ENCODE data around the gene HK1. TPM values are rescaled to one million over a fixed set of nuclear protein-coding genes. Genes with fewer than 3 reads are reported as not detected.
A peak's percentile ranks its signal among the peaks of the same experiment; 100 is the strongest.

The HK1 gene
- total RNA-seq, 1 experiment from 2014 or later = 219 TPM

DNA sequence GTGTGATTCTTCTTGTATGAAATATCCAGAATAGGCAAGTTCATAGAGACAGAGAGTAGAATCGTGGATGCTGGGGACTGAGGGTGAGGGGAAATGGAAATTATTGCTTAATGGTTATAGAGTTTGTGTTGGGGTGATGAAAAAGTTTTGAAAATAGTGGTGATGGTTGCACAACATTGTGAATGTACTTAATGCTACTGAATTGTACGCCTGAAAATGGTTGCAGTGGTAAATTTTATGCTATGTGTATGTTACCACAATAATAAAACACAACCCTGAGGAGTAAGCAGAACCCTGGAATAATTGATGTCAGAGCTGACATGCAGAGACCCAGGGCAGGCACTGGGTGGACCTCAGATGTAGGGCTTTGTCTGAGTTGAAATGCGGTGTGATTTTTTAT lies 80.9 kb downstream of the HK1 start:
- ATAC-seq (no peak), DNase-seq (ENCODE audit: low spot score) (no peak)
- Mint-ChIP-seq H3K4me3 (no peak overlapping the region), H3K27ac (peak overlapping the region; percentile 32), H3K27me3 (ENCODE audit: low read depth) (no peaks in the 10 kb centered on the region), H3K4me1 (peaks cover 36% of the 10 kb centered on the region), H3K9me3 (no peaks in the 10 kb centered on the region), H3K36me3 (peaks cover 25% of the 10 kb centered on the region)
- ChIA-PET CTCF (interaction anchor here (0.7 to 1.2 kb wide), 5 partner anchors 21 to 442 kb away, joined by 3 to 5 read pairs (median 4); no protein-coding TSS in a partner anchor), POLR2A (interaction anchor here (0.9 kb wide), 1 partner anchor 26 kb away, joined by 3 read pairs; no protein-coding TSS in a partner anchor)
- TF ChIP-seq CREB1 (CRISPR knock-in tag; IDR thresholded peaks at IDR 0.05) (no peak), CBFB (CRISPR knock-in tag; IDR thresholded peaks at IDR 0.05; ENCODE audit: low read depth) (no peak), OVOL2 (CRISPR knock-in tag; IDR thresholded peaks at IDR 0.05; ENCODE audit: borderline replicate concordance) (no peak), ZNF219 (CRISPR knock-in tag; IDR thresholded peaks at IDR 0.05; ENCODE audit: borderline replicate concordance) (no peak), MXD4 (CRISPR knock-in tag; IDR thresholded peaks at IDR 0.05; ENCODE audit: borderline replicate concordance) (no peak), ELF4 (CRISPR knock-in tag; IDR thresholded peaks at IDR 0.05; ENCODE audit: low read depth) (no peak), CREM (CRISPR knock-in tag; IDR thresholded peaks at IDR 0.05) (no peak), ZBTB21 (CRISPR knock-in tag; IDR thresholded peaks at IDR 0.05; ENCODE audit: borderline replicate concordance) (no peak)
- TF ChIP-seq, protein P1, sequence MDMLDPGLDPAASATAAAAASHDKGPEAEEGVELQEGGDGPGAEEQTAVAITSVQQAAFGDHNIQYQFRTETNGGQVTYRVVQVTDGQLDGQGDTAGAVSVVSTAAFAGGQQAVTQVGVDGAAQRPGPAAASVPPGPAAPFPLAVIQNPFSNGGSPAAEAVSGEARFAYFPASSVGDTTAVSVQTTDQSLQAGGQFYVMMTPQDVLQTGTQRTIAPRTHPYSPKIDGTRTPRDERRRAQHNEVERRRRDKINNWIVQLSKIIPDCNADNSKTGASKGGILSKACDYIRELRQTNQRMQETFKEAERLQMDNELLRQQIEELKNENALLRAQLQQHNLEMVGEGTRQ (CRISPR knock-in tag; IDR thresholded peaks at IDR 0.05) = no peak
- TF ChIP-seq, protein P2, sequence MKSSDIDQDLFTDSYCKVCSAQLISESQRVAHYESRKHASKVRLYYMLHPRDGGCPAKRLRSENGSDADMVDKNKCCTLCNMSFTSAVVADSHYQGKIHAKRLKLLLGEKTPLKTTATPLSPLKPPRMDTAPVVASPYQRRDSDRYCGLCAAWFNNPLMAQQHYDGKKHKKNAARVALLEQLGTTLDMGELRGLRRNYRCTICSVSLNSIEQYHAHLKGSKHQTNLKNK (CRISPR knock-in tag; IDR thresholded peaks at IDR 0.05) = no peak

- Mint-ChIP-seq H3K9me3 (no peaks in the 10 kb centered on the region), H3K27me3 (ENCODE audit: low read depth) (no peaks in the 10 kb centered on the region), H3K4me3 (no peak overlapping the region), H3K36me3 (peaks cover 25% of the 10 kb centered on the region), H3K4me1 (peaks cover 35% of the 10 kb centered on the region), H3K27ac (peak overlapping the region; percentile 60; the same call in 1 of the 2 replicates)
- CTCF ChIA-PET = interaction anchor here (1.2 kb wide), 1 partner anchor 26 kb away, joined by 4 read pairs; no protein-coding TSS in a partner anchor
- no peak for DNase-seq (ENCODE audit: low spot score)
- ATAC-seq = no peak
- POLR2A ChIA-PET = no interaction called here
- TF ChIP-seq GTF2I (CRISPR knock-in tag; conservative IDR thresholded peaks at IDR 0.05) (no peak), ZNF423 (CRISPR knock-in tag; IDR thresholded peaks at IDR 0.05) (no peak)
Observed at GRCh38 chr10:69359594-69359993, 81.3 kb downstream of the HK1 start.

- Mint-ChIP-seq H3K27me3 (ENCODE audit: low read depth) (no peaks in the 10 kb centered on the region), H3K27ac (peak overlapping the region; percentile 64), H3K36me3 (peaks cover 33% of the 10 kb centered on the region), H3K4me3 (no peak overlapping the region), H3K9me3 (no peaks in the 10 kb centered on the region), H3K4me1 (peaks cover 35% of the 10 kb centered on the region)
- ATAC-seq (no peak), DNase-seq (ENCODE audit: low spot score) (no peak)
- CTCF ChIA-PET = interaction anchor here (0.6 kb wide), 1 partner anchor 94 kb away, joined by 3 read pairs; no protein-coding TSS in a partner anchor
- TF ChIP-seq CREM (CRISPR knock-in tag; IDR thresholded peaks at IDR 0.05) (no peak), ZNF416 (CRISPR knock-in tag; IDR thresholded peaks at IDR 0.05) (no peak), RELA (CRISPR knock-in tag; IDR thresholded peaks at IDR 0.05; ENCODE audit: borderline replicate concordance) (no peak), TP53 (CRISPR knock-in tag; IDR thresholded peaks at IDR 0.05) (no peak), ZNF423 (CRISPR knock-in tag; IDR thresholded peaks at IDR 0.05) (no peak), HMGXB4 (CRISPR knock-in tag; IDR thresholded peaks at IDR 0.05) (no peak), HMGA2 (CRISPR knock-in tag; IDR thresholded peaks at IDR 0.05) (no peak), ELF4 (CRISPR knock-in tag; IDR thresholded peaks at IDR 0.05; ENCODE audit: low read depth) (no peak)
- TF ChIP-seq, protein P3, sequence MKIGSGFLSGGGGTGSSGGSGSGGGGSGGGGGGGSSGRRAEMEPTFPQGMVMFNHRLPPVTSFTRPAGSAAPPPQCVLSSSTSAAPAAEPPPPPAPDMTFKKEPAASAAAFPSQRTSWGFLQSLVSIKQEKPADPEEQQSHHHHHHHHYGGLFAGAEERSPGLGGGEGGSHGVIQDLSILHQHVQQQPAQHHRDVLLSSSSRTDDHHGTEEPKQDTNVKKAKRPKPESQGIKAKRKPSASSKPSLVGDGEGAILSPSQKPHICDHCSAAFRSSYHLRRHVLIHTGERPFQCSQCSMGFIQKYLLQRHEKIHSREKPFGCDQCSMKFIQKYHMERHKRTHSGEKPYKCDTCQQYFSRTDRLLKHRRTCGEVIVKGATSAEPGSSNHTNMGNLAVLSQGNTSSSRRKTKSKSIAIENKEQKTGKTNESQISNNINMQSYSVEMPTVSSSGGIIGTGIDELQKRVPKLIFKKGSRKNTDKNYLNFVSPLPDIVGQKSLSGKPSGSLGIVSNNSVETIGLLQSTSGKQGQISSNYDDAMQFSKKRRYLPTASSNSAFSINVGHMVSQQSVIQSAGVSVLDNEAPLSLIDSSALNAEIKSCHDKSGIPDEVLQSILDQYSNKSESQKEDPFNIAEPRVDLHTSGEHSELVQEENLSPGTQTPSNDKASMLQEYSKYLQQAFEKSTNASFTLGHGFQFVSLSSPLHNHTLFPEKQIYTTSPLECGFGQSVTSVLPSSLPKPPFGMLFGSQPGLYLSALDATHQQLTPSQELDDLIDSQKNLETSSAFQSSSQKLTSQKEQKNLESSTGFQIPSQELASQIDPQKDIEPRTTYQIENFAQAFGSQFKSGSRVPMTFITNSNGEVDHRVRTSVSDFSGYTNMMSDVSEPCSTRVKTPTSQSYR (CRISPR knock-in tag; IDR thresholded peaks at IDR 0.05) = no peak
- TF ChIP-seq, protein P4, sequence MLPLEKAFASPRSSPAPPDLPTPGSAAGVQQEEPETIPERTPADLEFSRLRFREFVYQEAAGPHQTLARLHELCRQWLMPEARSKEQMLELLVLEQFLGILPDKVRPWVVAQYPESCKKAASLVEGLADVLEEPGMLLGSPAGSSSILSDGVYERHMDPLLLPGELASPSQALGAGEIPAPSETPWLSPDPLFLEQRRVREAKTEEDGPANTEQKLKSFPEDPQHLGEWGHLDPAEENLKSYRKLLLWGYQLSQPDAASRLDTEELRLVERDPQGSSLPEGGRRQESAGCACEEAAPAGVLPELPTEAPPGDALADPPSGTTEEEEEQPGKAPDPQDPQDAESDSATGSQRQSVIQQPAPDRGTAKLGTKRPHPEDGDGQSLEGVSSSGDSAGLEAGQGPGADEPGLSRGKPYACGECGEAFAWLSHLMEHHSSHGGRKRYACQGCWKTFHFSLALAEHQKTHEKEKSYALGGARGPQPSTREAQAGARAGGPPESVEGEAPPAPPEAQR (CRISPR knock-in tag; IDR thresholded peaks at IDR 0.05) = no peak
- POLR2A ChIA-PET = no interaction called here
Observed at GRCh38 chr10:69360485-69361302, 82.4 kb downstream of the HK1 start.
